ENCODE data around the gene IL23R. TPM values are rescaled to one million over a fixed set of nuclear protein-coding genes. Genes with fewer than 3 reads are reported as not detected.

Gene IL23R
- total RNA-seq, 1 experiment from 2014 or later, result not detected

DNA sequence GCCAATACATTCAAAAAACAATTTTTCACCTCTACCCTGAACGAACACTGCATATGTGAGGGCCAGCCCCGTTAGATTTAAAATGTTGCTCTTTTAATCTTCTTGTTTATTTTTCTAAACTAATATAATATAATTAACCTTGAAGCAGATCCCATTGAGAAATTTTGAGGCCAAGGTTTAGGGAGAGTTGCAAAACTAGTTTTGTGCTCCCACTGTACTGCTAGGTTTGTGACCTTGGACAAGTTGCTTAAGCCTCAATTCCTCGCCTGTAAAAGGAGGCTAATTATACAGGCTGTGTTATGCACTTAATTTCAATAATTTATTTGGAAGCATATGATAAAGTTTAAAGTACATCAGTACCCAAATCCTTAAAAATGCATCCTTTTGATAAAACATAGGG, 3.7 kb downstream of the IL23R start (continued):
- TF ChIP-seq, protein P1, sequence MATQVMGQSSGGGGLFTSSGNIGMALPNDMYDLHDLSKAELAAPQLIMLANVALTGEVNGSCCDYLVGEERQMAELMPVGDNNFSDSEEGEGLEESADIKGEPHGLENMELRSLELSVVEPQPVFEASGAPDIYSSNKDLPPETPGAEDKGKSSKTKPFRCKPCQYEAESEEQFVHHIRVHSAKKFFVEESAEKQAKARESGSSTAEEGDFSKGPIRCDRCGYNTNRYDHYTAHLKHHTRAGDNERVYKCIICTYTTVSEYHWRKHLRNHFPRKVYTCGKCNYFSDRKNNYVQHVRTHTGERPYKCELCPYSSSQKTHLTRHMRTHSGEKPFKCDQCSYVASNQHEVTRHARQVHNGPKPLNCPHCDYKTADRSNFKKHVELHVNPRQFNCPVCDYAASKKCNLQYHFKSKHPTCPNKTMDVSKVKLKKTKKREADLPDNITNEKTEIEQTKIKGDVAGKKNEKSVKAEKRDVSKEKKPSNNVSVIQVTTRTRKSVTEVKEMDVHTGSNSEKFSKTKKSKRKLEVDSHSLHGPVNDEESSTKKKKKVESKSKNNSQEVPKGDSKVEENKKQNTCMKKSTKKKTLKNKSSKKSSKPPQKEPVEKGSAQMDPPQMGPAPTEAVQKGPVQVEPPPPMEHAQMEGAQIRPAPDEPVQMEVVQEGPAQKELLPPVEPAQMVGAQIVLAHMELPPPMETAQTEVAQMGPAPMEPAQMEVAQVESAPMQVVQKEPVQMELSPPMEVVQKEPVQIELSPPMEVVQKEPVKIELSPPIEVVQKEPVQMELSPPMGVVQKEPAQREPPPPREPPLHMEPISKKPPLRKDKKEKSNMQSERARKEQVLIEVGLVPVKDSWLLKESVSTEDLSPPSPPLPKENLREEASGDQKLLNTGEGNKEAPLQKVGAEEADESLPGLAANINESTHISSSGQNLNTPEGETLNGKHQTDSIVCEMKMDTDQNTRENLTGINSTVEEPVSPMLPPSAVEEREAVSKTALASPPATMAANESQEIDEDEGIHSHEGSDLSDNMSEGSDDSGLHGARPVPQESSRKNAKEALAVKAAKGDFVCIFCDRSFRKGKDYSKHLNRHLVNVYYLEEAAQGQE (IDR thresholded peaks at IDR 0.05; ENCODE audit: low read depth), result no peak
- no peak for TF ChIP-seq POLR2AphosphoS5 (IDR thresholded peaks at IDR 0.05; ENCODE audit: low read depth, low read length)
- no peak for TF ChIP-seq YY1 (IDR thresholded peaks at IDR 0.05; ENCODE audit: extremely low read depth, insufficient replicate concordance, low read depth, low read length)
- TF ChIP-seq EZH2phosphoT487 (IDR thresholded peaks at IDR 0.05; ENCODE audit: borderline replicate concordance), result no peak
- TF ChIP-seq EZH2 (IDR thresholded peaks at IDR 0.05), result no peak
- TF ChIP-seq FOSL1 (IDR thresholded peaks at IDR 0.05; ENCODE audit: low read depth), result no peak
- TF ChIP-seq TCF7L2 (IDR thresholded peaks at IDR 0.05; ENCODE audit: borderline replicate concordance, extremely low read depth, insufficient read depth, insufficient read length), result no peak
- TF ChIP-seq SP1 (IDR thresholded peaks at IDR 0.05; ENCODE audit: low read depth), result no peak
- TF ChIP-seq EGR1 (IDR thresholded peaks at IDR 0.05; ENCODE audit: low read depth), result no peak
- TF ChIP-seq RAD21 (IDR thresholded peaks at IDR 0.05; ENCODE audit: low read depth), result no peak
- no peak for TF ChIP-seq POLR2A (IDR thresholded peaks at IDR 0.05; ENCODE audit: borderline replicate concordance, extremely low read depth, insufficient read depth, insufficient read length)
- no peak for TF ChIP-seq SIN3A (IDR thresholded peaks at IDR 0.05; ENCODE audit: low read depth)
- no peak for TF ChIP-seq ZNF274 (IDR thresholded peaks at IDR 0.05; ENCODE audit: low read depth, low read length)

Measured in HCT116 (cell line).